ENCODE results near the gene MAP2.

GRCh38 chr2:209376686-209377085 is 47.2 kb upstream of the MAP2 start:
- TF ChIP-seq POLR2A (IDR thresholded peaks at IDR 0.05; ENCODE audit: low read depth, low read length) (no peak), TAF1 (IDR thresholded peaks at IDR 0.05; ENCODE audit: low read depth, low read length) (no peak), POLR2AphosphoS5 (IDR thresholded peaks at IDR 0.05; ENCODE audit: low read depth, low read length) (no peak), POU2F2 (IDR thresholded peaks at IDR 0.05; ENCODE audit: low read depth, low read length) (no peak), SPI1 (IDR thresholded peaks at IDR 0.05; ENCODE audit: low read depth, low read length) (no peak), PAX5 (IDR thresholded peaks at IDR 0.05; ENCODE audit: insufficient read depth, low read length, severe bottlenecking) (no peak)

Data from GM12891 (cell line).